GM19463 (cell line): ENCODE measurements around the gene OR1N2.
"Not testable (repeated sequence)": the region's sequence is repeated elsewhere in the genome, so short reads cannot be mapped to it uniquely, and the experiment has no call there.

Experiments used
- ATAC-seq: cut with Tn5 transposase; IDR thresholded peaks from one replicate; pipeline ENCODE4 v1.9.1; 2021; ENCODE audit warnings: mild to moderate bottlenecking, moderate library complexity; ENCODE audit not compliant: unreplicated experiment

OR1N2 gene

GRCh38 chr9:122552812-122553211 lies at the start of gene OR1N2:
Gene OR1N2 (plus strand): TSS chr9:122553112. CDS start chr9:122553212, 100 bp downstream.
- no peak for ATAC-seq

DNA sequence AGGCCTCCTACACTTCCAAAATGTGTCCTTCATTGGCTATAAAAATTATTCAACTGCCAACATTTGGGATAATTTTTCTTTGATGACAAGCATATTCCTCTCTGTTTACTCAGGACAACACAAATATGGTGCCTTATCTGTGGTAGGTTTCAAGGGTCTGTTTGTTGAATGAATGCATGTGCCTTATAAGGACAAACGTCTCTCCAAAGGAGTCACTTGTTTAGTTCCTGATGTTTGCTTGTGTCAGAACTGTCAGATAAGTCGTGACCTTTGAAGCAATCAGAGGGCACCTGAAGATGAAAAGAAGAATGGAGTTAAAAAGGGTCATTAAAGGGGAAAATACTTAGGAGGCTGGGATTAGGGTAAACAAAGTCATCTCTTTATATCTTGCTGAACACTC lies 45.9 kb upstream of the OR1N2 start:
- no peak for ATAC-seq

GRCh38 chr9:122510502-122510901 lies 42.4 kb upstream of the OR1N2 start, which contains the start of gene OR1J2:
Gene OR1J2 (plus strand): TSS chr9:122510802. CDS start chr9:122510802, 0 bp downstream.
- ATAC-seq = no peak

- ATAC-seq = no peak
These were observed 34.7 kb upstream of the OR1N2 start for GRCh38 chr9:122518226-122518625.

GRCh38 chr9:122518841-122519240 lies 34.1 kb upstream of the OR1N2 start, which contains the start of gene OR1J4:
Gene OR1J4 (plus strand): TSS chr9:122519141. CDS start chr9:122519141, 0 bp downstream.
- no peak for ATAC-seq

GRCh38 chr9:122519376-122519775 lies 33.5 kb upstream of the OR1N2 start:
- no peak for ATAC-seq

GRCh38 chr9:122526602-122527001 lies 26.3 kb upstream of the OR1N2 start:
- ATAC-seq = no peak

- ATAC-seq = no peak
These were observed 25.7 kb upstream of the OR1N2 start, which contains the start of gene OR1N1 for GRCh38 chr9:122527193-122527592. Gene OR1N1 (minus strand): TSS chr9:122527293. CDS start chr9:122527293, 0 bp downstream.

- not testable (repeated sequence) for ATAC-seq
These were observed 21.8 kb upstream of the OR1N2 start for GRCh38 chr9:122531157-122531556.

- no peak for ATAC-seq
These were observed 16.8 kb upstream of the OR1N2 start for GRCh38 chr9:122536134-122536533.

DNA sequence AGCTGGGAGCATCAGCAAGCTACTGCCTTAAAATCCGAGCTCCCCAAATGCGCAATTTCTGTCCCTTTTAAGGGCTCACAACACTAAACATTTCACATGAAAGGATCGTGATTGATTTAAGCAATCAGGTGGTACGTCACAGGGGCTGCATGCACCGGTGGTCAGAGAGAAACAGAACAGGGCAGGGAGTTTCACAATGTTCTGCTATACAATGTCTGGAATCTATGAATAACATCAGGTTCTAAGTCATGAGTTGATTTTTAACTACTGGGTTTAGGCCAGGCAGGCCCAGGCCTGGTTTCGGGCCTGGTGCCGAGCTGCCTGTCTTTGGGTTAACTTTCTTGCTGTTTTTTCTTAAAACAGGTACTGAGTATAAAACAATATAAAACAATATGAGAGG lies 15.8 kb upstream of the OR1N2 start:
- ATAC-seq = not testable (repeated sequence)

DNA sequence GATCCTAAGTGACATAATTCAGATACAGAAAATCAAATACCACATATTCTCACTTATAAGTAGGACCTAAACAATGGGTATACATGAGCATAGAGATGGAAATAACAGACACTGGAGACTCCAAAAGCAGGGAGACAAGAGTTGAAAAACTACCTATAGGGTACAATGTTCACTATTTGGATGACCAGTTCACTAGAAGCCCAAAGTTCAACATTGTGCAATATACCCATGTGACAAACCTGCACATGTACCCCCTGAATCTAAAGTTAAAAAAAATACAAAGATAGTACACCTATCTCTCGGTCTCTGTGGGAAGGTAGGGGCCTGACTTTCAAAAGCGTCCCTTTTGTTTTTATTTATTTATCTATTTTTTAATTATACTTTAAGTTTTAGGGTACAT lies 14.2 kb upstream of the OR1N2 start:
- no peak for ATAC-seq

DNA sequence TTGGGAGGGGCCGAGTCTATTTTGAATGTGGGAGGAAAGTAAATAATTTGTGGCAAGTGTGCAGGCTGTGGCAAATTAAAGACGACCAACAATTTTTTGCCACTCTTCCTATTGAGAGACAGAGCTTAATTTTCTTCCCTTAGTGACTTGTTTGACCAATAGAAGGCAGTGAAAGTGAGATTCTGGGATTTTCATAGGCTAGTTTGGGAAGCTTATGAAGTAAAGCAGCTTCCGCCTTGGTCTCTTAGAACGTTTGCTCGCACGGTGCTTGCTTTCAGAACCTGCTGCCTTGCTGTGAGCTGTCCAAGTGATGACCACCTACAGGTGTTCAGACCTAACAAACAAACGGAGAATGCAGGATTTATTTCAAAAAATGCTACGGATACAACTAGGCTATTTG lies 6.7 kb upstream of the OR1N2 start:
- no peak for ATAC-seq

GRCh38 chr9:122551371-122551770 lies 1.5 kb upstream of the OR1N2 start:
- no peak for ATAC-seq

GRCh38 chr9:122561446-122561845 lies 8.5 kb downstream of the OR1N2 start:
- ATAC-seq = no peak

DNA sequence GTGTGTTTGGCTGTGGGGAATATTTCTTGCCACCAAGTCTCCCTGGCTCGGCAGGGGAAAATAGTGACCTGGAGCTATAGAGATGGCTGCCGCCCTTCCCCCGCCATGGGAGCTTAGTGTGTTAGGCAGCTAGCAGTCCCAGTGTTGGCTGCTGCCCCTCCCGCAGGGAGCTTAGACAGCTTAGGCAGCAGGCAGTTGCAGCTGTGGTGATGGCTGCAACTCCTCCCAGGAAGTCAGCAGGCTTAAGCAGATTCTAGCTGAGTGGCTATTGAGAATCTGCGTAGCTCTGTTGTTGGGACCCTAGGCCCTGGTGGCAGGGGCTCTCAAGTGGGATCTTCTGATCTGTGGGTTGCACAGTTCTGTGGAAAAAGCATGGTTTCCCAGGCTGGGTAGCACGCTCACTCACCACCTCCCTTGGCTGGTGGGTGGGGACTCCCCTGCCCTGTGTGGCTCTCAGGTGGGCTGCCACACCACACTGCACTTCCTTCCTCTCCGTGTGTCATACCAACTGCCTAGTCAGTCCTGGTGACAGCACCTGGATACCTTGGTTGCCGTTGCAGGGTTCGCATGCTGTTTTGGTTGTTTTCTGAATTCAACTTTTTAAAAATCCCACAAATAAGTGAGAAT lies 9.3 kb downstream of the OR1N2 start:
- no peak for ATAC-seq

DNA sequence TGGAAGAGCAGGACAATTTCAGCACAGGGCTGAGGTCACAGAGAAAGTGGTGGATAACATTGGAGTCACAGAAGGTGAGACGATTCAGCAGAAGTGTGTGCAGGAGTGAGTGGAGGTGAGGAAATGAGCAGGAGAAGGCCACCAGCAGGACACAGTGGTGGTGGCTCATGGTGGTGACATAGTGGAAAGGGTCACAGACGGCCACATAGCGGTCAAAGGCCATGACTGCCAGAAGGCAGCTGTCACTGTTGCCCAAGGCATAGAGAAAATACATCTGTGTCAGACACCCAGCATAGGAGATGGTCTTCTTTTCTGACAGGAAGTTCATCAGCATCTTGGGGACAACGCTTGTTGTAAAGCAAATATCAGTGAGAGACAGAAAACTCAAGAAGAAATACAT lies 15.0 kb downstream of the OR1N2 start:
- no peak for ATAC-seq

DNA sequence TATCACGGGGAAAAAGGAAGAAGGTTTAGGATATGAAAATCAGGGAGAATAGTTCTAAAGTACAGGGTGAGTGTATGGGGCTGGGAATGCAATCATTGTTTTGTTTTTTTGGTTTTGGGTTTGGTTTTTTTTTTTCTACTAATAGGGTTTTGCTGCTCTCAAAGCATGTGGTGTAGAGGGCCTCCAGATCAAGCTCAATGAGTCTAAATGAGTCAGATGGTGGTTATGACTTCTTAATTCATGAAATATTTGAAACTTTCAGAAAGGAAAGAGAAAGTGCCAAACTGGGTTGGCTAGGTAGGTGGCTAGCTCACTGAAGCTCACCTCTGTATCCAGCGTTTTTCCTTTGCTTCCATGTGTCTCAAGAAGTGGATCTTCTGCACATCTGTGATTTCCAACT lies 19.5 kb downstream of the OR1N2 start:
- ATAC-seq = no peak

DNA sequence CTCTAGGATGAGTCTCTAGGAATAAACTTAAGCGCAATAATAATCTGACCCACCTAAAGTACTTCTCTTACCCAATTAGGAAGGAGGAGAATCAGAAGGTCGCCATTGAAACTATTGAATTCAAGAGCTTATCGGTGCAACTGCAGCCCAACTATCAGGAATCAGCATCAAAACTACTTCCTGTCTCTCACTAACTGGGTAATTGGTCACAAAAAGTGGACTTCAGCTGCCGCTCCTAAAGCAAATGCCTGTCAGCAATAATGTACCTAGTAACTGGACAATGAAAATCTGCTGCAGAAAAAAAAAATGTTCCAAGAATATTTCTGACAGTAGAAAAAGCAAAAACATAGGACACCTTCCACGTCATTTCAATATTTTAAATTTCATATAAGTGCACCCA lies 27.0 kb downstream of the OR1N2 start:
- ATAC-seq = no peak

DNA sequence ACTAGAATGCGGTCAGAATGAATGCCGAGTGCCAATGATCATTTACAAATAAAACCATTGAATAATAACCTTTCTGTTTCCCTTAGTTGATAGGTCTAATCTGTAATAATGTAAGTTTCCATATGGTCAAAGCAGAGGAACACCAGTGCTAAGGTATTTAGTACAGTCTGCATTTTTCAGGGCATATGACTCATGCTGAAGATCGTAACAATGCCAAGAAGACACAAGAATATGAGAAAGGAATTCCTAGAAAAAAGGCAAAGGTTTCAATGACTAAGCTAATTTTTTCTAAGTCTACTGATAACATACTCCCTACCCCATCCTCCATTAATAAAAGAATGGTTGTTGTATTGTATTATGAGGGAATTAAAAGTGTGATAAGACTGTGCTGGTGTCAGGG lies 27.4 kb downstream of the OR1N2 start:
- ATAC-seq = no peak

DNA sequence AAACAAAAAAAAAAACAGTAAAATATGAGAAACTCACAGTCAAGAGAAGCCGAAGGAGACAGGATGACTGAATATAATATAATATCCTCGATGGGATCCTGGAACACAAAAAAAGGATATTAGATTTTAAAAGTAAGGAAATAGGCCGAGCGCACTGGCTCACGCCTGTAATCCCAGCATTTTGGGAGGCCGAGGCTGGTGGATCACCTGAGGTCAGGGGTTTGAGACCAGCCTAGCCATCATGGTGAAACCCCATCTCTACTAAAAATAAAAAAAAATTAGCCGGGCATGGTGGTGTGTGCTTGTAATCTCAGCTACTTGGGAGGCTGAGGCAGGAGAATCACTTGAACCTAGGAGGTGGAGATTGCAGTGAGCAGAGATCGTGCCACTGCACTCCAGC lies 30.4 kb downstream of the OR1N2 start, which contains the start of gene OR1L8:
Gene OR1L8 (minus strand): TSS at position 101 of the 400 bp plus-strand sequence. CDS start 14,907 bp downstream, outside the sequence.
- not testable (repeated sequence) for ATAC-seq
